Measurements from ENCODE around the gene ADAM19.

The ADAM19 gene

GRCh38 chr5:157451806-157452205 is 123.8 kb downstream of the ADAM19 start:
- Histone ChIP-seq H4K20me1 (no peaks in the 10 kb centered on the region), H3K9me3 (replicated peaks in 1 of 11) (no peaks in the 10 kb centered on the region), H3K4me3 (no peak overlapping the region), H3K9ac (no peak overlapping the region), H3K27ac (no peak overlapping the region), H3K27me3 (no peaks in the 10 kb centered on the region; a peak in 1 of 22 replicates), H3K4me2 (no peak overlapping the region), H3K4me1 (peaks cover 0 to 6% (median 5%) of the 10 kb centered on the region in 10 experiments; a peak in 5 of 20 replicates), H3K36me3 (no peaks in the 10 kb centered on the region)
- no peak for TF ChIP-seq Cebpa-rat (IDR thresholded peaks at IDR 0.05)

- H3K27me3 ChIP-seq: no peaks in the 10 kb centered on the region; a peak in 1 of 22 replicates
- H4K20me1 ChIP-seq: no peaks in the 10 kb centered on the region
- no peaks in the 10 kb centered on the region for H3K9me3 ChIP-seq (replicated peaks in 1 of 11)
- H3K4me3 ChIP-seq: no peak overlapping the region
- TF ChIP-seq Cebpa-rat (IDR thresholded peaks at IDR 0.05): no peak
- H3K36me3 ChIP-seq: no peaks in the 10 kb centered on the region
- H3K9ac ChIP-seq: no peak overlapping the region
- H3K27ac ChIP-seq: no peak overlapping the region
- H3K4me2 ChIP-seq: no peak overlapping the region
- H3K4me1 ChIP-seq: peaks cover 0 to 3% (median under 1%) of the 10 kb centered on the region in 10 experiments; a peak in 5 of 20 replicates
These were observed 125.6 kb downstream of the ADAM19 start for GRCh38 chr5:157450024-157450423.

DNA sequence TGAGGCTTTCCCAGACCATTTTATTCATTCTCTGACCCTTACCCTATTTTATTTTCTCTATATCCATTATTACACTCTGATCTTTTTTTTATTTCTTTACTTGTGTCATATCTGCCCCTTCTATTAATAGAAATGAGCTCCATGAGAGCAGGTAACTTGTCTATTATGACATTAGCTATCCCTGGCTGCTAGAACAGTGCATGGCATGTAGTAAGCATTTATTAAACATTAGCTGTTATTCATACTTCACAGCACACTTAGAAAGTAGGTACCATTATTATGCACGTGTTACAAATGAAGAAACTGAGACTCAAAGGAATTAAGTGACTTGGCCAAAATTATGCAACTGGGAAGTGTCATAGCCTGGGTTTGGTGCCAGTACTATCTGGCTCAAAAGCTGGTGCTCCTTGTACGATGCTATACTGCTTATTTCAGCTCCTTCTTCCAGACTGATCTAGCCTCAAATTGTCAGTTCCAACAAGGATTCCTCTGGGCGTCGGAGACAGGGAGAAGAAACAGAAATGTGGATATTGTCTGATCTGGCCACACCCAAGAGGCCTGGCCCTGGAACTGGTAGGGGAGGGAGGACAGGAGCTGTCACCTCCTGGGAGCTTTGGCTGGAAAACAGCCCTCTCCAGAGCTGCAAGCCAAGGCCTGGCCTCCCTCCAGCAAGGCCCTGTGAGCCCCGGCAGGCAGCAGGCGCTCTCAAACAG is 126.4 kb downstream of the ADAM19 start:
- no peaks in the 10 kb centered on the region for H3K4me1 ChIP-seq
- no peak overlapping the region for H3K27ac ChIP-seq
- H3K4me3 ChIP-seq: no peak overlapping the region
- no peak overlapping the region for H3K4me2 ChIP-seq
- H3K9me3 ChIP-seq (replicated peaks in 1 of 11): no peaks in the 10 kb centered on the region
- no peaks in the 10 kb centered on the region for H4K20me1 ChIP-seq
- TF ChIP-seq Cebpa-rat (IDR thresholded peaks at IDR 0.05): no peak
- H3K27me3 ChIP-seq: no peaks in the 10 kb centered on the region; a peak in 1 of 22 replicates
- H3K9ac ChIP-seq: no peak overlapping the region
- no peaks in the 10 kb centered on the region for H3K36me3 ChIP-seq

DNA sequence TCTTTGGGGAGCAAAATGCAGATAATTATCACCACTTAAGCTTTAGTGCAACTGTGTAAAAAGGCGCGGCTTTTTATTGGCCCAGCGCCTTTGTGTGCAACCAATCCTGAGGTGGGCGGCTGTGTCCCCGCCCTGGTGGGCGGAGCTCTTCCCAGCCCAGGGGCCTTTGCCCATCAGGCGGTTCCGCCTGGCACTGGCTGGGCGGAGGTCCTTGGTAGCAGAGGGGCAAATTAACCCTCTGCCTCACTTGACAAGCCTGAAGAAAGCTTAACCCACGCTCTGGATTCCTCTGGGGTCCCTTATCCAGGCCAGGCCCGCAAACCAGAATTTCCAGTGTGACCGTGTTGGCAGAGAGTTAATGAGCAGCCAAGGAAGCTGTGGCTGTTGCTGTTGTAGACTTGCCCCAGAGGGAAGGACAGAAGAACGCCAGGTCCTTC is 128.4 kb downstream of the ADAM19 start:
- Histone ChIP-seq H3K27ac (no peak overlapping the region), H3K4me2 (no peak overlapping the region), H3K36me3 (no peaks in the 10 kb centered on the region), H3K9me3 (replicated peaks in 1 of 11) (no peaks in the 10 kb centered on the region), H3K9ac (no peak overlapping the region), H3K27me3 (no peaks in the 10 kb centered on the region; a peak in 1 of 22 replicates), H3K4me3 (no peak overlapping the region), H3K4me1 (no peaks in the 10 kb centered on the region), H4K20me1 (no peaks in the 10 kb centered on the region)
- TF ChIP-seq Cebpa-rat (IDR thresholded peaks at IDR 0.05): no peak

- Histone ChIP-seq H3K27me3 (no peaks in the 10 kb centered on the region; a peak in 1 of 22 replicates), H3K9me3 (replicated peaks in 1 of 11) (no peaks in the 10 kb centered on the region), H4K20me1 (no peaks in the 10 kb centered on the region), H3K36me3 (no peaks in the 10 kb centered on the region), H3K4me2 (no peak overlapping the region), H3K4me1 (no peaks in the 10 kb centered on the region), H3K4me3 (no peak overlapping the region), H3K9ac (no peak overlapping the region), H3K27ac (no peak overlapping the region)
- TF ChIP-seq Cebpa-rat (IDR thresholded peaks at IDR 0.05): no peak
These were observed 129.1 kb downstream of the ADAM19 start for GRCh38 chr5:157446412-157446935.

GRCh38 chr5:157445745-157446411 is 129.7 kb downstream of the ADAM19 start:
- Histone ChIP-seq H3K27me3 (no peaks in the 10 kb centered on the region; a peak in 1 of 22 replicates), H3K4me3 (no peak overlapping the region), H3K4me1 (no peaks in the 10 kb centered on the region), H4K20me1 (no peaks in the 10 kb centered on the region), H3K9ac (no peak overlapping the region), H3K27ac (no peak overlapping the region), H3K9me3 (replicated peaks in 1 of 11) (no peaks in the 10 kb centered on the region), H3K4me2 (no peak overlapping the region), H3K36me3 (no peaks in the 10 kb centered on the region)
- no peak for TF ChIP-seq Cebpa-rat (IDR thresholded peaks at IDR 0.05)

- Histone ChIP-seq H4K20me1 (no peaks in the 10 kb centered on the region), H3K4me3 (no peak overlapping the region), H3K27me3 (no peaks in the 10 kb centered on the region; a peak in 1 of 22 replicates), H3K9me3 (replicated peaks in 1 of 11) (no peaks in the 10 kb centered on the region), H3K4me1 (no peaks in the 10 kb centered on the region), H3K36me3 (no peaks in the 10 kb centered on the region), H3K4me2 (no peak overlapping the region), H3K9ac (no peak overlapping the region), H3K27ac (no peak overlapping the region)
- no peak for TF ChIP-seq Cebpa-rat (IDR thresholded peaks at IDR 0.05)
These were observed 131.4 kb downstream of the ADAM19 start for GRCh38 chr5:157444224-157444623.

DNA sequence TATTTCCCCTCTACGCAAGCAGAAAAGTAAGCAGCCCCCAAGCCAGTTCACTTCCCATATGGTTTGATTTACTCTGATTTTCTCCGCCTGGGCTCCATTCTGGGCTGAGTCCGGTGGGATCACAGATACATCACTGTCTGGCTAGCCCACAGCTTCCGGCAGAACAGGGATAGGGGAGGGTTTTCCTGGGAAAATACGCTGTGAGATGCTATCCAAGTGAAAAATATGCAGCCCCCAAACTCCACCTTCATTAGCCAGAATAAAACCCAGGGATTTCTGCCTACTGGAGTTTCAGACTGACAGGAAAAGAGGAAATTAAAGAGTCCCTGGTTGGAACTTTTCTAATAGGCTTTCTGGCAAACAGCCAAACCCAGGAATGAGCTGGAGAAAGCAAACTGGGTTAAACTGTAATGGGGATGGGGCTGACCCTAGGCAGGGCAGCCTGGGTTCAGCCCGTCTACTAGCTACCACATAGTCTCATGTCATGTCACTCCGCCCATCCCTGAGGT is 132.5 kb downstream of the ADAM19 start:
- no peak for TF ChIP-seq Cebpa-rat (IDR thresholded peaks at IDR 0.05)
- H3K36me3 ChIP-seq: no peaks in the 10 kb centered on the region
- H3K9ac ChIP-seq: no peak overlapping the region
- no peak overlapping the region for H3K4me3 ChIP-seq
- no peak overlapping the region for H3K4me2 ChIP-seq
- no peaks in the 10 kb centered on the region for H4K20me1 ChIP-seq
- H3K9me3 ChIP-seq (replicated peaks in 1 of 11): no peaks in the 10 kb centered on the region
- no peak overlapping the region for H3K27ac ChIP-seq
- no peaks in the 10 kb centered on the region; a peak in 1 of 22 replicates for H3K27me3 ChIP-seq
- no peaks in the 10 kb centered on the region for H3K4me1 ChIP-seq

DNA sequence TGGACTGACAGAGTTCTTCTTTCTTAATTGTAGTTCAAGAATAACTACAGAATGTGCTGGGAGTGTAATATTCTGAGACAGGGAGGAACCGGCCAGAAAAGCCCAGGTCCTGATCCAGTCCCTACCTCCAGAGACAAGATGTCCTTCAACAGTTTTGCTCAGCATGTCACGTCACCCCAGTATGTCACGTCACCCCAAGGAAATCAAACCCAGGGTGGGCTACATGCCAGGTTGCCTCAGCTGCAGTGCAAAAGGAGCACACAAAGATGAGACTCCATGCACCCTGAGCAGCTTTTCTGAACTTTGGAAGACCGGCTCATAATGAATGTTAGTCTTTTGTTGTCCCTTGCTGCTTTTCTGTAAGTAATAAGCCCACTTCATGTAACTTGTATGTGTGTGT is 141.5 kb downstream of the ADAM19 start:
- Histone ChIP-seq H3K9me3 (replicated peaks in 1 of 11) (peaks cover 0 to 10% (median 5%) of the 10 kb centered on the region in 11 experiments; a peak in 7 of 22 replicates), H3K27me3 (no peaks in the 10 kb centered on the region), H4K20me1 (no peaks in the 10 kb centered on the region), H3K4me1 (peaks cover 0 to 12% (median 0%) of the 10 kb centered on the region in 10 experiments; a peak in 2 of 20 replicates), H3K4me2 (no peak overlapping the region), H3K36me3 (no peaks in the 10 kb centered on the region), H3K27ac (no peak overlapping the region), H3K4me3 (no peak overlapping the region), H3K9ac (no peak overlapping the region)
- no peak for TF ChIP-seq Cebpa-rat (IDR thresholded peaks at IDR 0.05)
